ENCODE results near the gene GMPPB. TPM values are rescaled to one million over a fixed set of nuclear protein-coding genes. Genes with fewer than 3 reads are reported as not detected.

GMPPB gene
- total and polyA plus RNA-seq, 7 donors: 9.3 to 30.7 (median 12.5) TPM

GRCh38 chr3:49719214-49719884, 4.4 kb downstream of the GMPPB start, which contains the start of gene AMIGO3:
Gene AMIGO3, minus strand, starts transcription at chr3:49719684. Its CDS starts 219 bp downstream, at chr3:49719465.
- WGBS, 3 donors: 1 to 2% (median 1%) methylated on average over 46 to 50 of the region's 50 CpGs
- intact Hi-C loops (cut with DNase I): loop anchor here in 1 of 2 donors (5.0 kb wide), 1 partner anchor 123 kb away; no protein-coding TSS in a partner anchor
- Histone ChIP-seq H3K4me1 (peaks cover 40% of the 10 kb centered on the region), H3K4me3 (peak within 1 kb of the TSS; percentile 63), H3K27me3 (ENCODE audit: insufficient read depth in 3 of 3, low read length in 2 of 3) (no peaks in the 10 kb centered on the region), H3K27ac (peak within 1 kb of the TSS; percentile 26), H3K36me3 (ENCODE audit: insufficient read depth in 1 of 2, low read depth in 1 of 2) (peaks cover 0 to 53% of the 10 kb centered on the region in 2 donors), H3K9me3 (no peaks in the 10 kb centered on the region)
- TF ChIP-seq, protein P1, sequence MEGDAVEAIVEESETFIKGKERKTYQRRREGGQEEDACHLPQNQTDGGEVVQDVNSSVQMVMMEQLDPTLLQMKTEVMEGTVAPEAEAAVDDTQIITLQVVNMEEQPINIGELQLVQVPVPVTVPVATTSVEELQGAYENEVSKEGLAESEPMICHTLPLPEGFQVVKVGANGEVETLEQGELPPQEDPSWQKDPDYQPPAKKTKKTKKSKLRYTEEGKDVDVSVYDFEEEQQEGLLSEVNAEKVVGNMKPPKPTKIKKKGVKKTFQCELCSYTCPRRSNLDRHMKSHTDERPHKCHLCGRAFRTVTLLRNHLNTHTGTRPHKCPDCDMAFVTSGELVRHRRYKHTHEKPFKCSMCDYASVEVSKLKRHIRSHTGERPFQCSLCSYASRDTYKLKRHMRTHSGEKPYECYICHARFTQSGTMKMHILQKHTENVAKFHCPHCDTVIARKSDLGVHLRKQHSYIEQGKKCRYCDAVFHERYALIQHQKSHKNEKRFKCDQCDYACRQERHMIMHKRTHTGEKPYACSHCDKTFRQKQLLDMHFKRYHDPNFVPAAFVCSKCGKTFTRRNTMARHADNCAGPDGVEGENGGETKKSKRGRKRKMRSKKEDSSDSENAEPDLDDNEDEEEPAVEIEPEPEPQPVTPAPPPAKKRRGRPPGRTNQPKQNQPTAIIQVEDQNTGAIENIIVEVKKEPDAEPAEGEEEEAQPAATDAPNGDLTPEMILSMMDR (IDR thresholded peaks at IDR 0.05): peak; percentile 56
- peak; percentile 97 for DNase-seq
- peak; percentile 61 to 75 (median 66) for ATAC-seq

- intact Hi-C loops (cut with DNase I): loop anchor here in 1 of 2 donors (5.0 kb wide), 1 partner anchor 123 kb away; no protein-coding TSS in a partner anchor
These were observed 4.9 kb downstream of the GMPPB start for GRCh38 chr3:49718858-49719213.

GRCh38 chr3:49717959-49718857, 5.5 kb downstream of the GMPPB start:
- Histone ChIP-seq H3K27ac (no peak overlapping the region), H3K36me3 (ENCODE audit: insufficient read depth in 1 of 2, low read depth in 1 of 2) (peaks cover 0 to 61% of the 10 kb centered on the region in 2 donors), H3K4me3 (peak overlapping the region; percentile 63), H3K9me3 (no peaks in the 10 kb centered on the region), H3K27me3 (ENCODE audit: insufficient read depth in 3 of 3, low read length in 2 of 3) (no peaks in the 10 kb centered on the region), H3K4me1 (peaks cover 44% of the 10 kb centered on the region)
- 58 to 63% (median 59%) methylated on average over 70 to 75 of the region's 75 CpGs for WGBS, 3 donors
- TF ChIP-seq, protein P1 (IDR thresholded peaks at IDR 0.05): no peak
- intact Hi-C loops (cut with DNase I): loop anchor here in 1 of 2 donors (5.0 kb wide), 1 partner anchor 124 kb away; no protein-coding TSS in a partner anchor
- DNase-seq (peak in 1 of 2 donors; percentile 62), ATAC-seq (peak in 1 of 4 donors; percentile 14)

More at GRCh38 chr3:49718858-49719213, 4.9 kb downstream of the GMPPB start:
- H3K4me1 ChIP-seq: peaks cover 43% of the 10 kb centered on the region
- TF ChIP-seq, protein P1 (IDR thresholded peaks at IDR 0.05): no peak
- H3K27ac ChIP-seq: no peak overlapping the region
- H3K27me3 ChIP-seq (ENCODE audit: insufficient read depth in 3 of 3, low read length in 2 of 3): no peaks in the 10 kb centered on the region
- peaks cover 0 to 55% of the 10 kb centered on the region in 2 donors for H3K36me3 ChIP-seq (ENCODE audit: insufficient read depth in 1 of 2, low read depth in 1 of 2)
- H3K9me3 ChIP-seq: no peaks in the 10 kb centered on the region
- peak overlapping the region; percentile 63 for H3K4me3 ChIP-seq
- ATAC-seq (no peak), DNase-seq (no peak)
- WGBS, 3 donors: 16 to 17% (median 17%) methylated on average over 33 of the region's 33 CpGs

GRCh38 chr3:49717211-49717958, 6.4 kb downstream of the GMPPB start:
- H3K4me1 ChIP-seq: peaks cover 35% of the 10 kb centered on the region
- H3K36me3 ChIP-seq (ENCODE audit: insufficient read depth in 1 of 2, low read depth in 1 of 2): peaks cover 0 to 65% of the 10 kb centered on the region in 2 donors
- no peaks in the 10 kb centered on the region for H3K9me3 ChIP-seq
- DNase-seq: no peak
- no peak for ATAC-seq
- 86 to 93% (median 88%) methylated on average over 12 to 14 of the region's 14 CpGs for WGBS, 3 donors
- TF ChIP-seq, protein P1 (IDR thresholded peaks at IDR 0.05): no peak
- no peaks in the 10 kb centered on the region for H3K27me3 ChIP-seq (ENCODE audit: insufficient read depth in 3 of 3, low read length in 2 of 3)
- no peak overlapping the region for H3K27ac ChIP-seq
- no peak overlapping the region for H3K4me3 ChIP-seq
- intact Hi-C loops (cut with DNase I): loop anchor here in 1 of 2 donors (5.0 kb wide), 1 partner anchor 125 kb away; no protein-coding TSS in a partner anchor

All from psoas muscle (tissue), 8 donors.